GM19438 (cell line): ENCODE results near the gene RUSC2.
"Not testable (repeated sequence)": the region's sequence is repeated elsewhere in the genome, so short reads cannot be mapped to it uniquely, and the experiment has no call there.

Experiments used
- ATAC-seq: cut with Tn5 transposase; IDR thresholded peaks from one replicate; pipeline ENCODE4 v1.9.1; 2021; ENCODE audit warnings: low read depth; ENCODE audit not compliant: unreplicated experiment

RUSC2 gene

DNA sequence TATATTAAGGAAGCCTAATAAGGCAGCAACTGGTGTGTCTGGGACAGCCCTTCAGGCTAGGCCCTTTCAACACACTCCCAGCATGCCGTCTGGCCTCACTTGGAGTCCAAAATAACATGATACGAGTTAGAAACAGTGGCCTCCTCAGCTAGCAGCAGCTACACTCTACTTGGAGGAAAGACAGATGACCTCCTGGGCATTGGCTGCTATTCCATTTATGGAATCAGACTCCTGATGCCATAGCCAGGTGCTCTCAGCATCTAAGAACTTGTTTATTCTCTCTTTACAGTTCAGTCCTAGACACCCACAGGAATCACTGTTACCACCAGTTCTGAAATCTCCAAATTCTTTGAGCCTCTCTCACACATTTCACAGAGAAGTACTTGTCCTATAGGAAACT lies 31.8 kb downstream of the RUSC2 start:
- ATAC-seq: no peak

DNA sequence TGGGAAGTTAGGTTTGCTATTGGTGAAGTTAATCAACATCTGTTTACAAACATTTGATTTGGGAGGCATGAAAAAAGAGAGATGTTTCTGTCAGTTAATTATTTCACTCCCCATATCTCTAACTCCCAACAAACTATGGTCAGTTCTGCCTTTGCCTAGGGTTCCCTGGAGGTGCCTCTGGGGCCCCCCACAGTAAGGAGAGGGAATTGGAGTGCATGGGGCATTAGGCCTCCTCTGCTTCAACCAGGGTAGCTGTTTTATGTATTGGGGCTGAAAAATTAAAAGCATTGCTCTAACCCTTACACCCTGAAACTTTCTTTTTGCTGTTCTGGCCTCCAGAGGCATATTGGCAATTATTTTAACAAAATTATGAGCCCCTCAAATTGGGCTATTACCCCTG lies 32.3 kb downstream of the RUSC2 start:
- ATAC-seq: no peak

DNA sequence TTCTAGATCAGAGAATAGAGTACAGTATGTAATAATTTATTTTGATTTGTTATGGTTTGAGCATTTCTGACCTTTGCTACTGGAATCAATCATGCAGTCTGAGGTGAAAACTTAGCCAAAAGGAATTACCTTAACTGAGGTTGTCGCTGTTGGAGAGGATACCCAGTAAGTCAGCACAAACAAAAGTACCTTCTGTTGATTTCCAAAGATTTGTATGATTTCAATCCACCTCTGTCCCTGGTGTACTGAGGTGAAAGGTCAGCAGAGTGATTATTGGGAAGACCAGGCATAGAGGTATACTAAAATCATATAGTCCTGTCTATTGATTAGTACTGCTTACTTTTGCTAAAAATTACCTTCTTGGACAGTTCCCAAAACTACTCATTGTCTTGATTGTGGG lies 32.8 kb downstream of the RUSC2 start:
- no peak for ATAC-seq

DNA sequence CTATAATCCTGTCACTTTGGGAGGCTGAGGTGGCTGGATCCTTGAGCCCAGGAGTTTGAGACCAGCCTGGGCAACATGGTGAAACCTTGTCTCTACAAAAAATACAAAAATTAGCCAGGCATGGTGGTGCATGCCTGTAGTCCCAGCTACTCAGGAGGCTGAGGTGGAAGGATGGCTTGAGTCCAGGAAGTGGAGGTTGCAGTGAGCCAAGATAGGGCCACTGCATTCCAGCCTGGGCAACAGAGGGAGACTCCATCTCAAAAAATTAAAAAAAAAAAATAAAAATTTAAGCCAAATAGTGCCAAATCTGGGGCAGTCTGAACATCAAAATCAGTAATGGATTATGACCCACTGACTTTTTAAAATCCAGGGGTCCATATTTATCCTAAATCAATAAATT lies 33.6 kb downstream of the RUSC2 start:
- not testable (repeated sequence) for ATAC-seq

DNA sequence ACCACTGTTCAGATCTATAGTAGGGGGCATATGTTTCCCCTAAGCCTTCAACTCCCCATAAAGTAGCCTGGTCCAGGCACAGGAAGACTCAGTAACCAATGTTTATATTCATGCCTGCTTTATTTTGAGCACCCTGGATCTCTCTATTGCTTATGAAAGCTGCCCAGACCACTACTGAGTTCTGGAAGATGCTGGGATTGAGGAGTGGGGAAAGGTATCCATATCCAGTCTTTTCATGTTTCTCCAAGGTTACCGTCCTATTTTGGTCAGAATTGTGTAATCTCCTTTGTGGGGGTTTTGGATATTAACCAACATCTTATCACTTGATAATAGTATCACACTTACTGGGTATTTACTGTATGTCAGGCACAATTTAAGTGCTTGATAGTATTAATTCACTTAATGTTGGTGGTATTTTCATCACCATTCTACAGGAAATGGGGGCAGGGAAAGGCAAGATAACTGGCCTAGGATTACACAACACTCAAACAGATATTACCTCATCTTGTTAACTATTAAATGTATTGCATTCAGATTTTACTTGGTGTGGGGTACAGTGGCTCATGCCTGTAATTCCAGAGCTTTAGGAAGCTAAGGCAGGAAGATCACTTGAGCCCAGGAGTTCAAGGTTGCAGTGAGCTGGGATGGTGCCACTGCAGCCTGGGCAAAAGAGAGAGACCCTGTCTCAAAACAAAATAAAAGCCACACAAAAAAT lies 36.3 kb downstream of the RUSC2 start:
- ATAC-seq: no peak

DNA sequence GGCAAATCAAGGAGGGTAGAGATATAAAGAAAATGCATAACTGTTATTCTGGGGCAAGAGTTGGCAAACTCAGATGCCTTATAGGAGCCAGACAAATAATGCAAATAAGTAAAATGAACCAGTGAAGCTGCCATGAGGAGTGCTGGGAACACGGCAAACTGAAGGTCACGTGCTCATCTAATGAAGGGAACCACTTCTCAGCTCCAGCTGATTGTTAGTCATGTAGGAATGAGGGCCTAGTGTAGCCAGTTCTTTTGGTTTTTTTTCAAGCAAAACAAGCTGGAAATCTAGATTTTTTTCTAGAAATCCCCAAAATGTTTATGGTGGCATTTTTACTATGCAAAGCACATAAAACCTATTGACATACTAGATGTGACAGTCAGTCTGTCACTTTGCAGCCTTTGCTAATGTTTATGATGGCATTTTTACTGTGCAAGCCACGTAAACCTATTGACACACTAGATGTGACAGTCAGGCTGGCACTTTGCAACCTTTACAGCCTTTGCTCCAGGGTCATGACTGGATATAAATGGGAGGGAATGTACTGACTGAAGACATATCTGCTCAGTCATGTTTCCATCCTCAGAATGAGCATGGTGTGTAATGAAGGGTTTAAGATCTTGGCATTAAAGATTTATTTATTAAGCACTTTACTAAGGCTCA lies 39.4 kb downstream of the RUSC2 start:
- no peak for ATAC-seq

DNA sequence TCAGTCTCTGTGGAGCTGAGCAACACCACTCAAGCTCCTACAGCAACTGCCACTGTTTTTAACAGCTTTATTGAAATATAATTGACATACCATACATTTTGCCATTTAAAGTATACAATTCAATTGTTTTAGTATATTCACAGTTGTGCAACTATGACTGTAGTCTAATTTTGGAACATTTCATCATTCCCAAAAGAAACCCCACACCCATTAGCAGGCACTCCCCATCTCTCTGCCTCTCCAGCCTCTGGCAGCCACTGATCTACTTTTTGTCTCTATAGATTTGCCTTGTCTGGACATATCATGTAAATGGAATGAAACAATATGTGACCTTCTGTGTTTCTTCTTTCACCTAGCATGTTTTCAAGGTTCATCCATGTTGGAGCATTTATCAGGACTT lies 43.5 kb downstream of the RUSC2 start:
- ATAC-seq: no peak

DNA sequence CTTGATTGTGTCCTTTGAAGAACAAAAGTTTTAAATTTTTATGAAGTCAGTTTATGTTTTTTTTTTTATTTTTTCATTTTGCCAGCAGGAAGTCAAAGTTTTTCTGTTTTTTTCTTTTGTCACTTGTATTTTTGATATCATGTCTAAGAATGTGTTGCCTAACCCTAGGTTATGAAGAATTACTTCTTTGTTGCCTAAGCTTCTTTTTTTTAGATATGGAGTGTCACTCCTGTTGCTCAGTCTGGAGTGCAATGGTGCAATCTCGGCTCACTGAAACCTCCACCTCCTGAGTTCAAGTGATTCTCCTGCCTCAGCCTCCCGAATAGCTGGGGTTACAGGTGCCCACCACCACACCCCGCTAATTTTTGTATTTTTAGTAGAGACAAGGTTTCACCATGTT lies 45.0 kb downstream of the RUSC2 start:
- ATAC-seq: not testable (repeated sequence)

DNA sequence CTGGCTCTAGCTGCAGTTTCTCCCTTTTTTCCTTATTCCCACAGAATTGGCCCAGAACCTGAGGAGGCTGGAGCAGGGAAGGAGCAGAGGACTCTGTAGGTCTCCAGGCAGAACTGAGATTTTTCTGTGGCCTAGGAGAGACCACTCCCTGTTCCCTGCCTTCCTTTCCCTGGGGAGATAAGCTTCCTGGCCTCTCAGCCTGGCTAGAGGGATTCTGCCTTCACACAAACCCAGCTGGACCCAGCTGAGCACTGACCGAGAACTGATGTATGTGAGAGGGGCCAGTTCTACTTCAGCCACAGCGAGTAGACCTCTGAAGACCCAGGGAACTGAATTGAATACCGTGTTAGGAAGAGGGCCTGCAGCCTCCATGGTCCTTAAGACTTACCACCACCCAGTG lies 48.0 kb downstream of the RUSC2 start:
- no peak for ATAC-seq

DNA sequence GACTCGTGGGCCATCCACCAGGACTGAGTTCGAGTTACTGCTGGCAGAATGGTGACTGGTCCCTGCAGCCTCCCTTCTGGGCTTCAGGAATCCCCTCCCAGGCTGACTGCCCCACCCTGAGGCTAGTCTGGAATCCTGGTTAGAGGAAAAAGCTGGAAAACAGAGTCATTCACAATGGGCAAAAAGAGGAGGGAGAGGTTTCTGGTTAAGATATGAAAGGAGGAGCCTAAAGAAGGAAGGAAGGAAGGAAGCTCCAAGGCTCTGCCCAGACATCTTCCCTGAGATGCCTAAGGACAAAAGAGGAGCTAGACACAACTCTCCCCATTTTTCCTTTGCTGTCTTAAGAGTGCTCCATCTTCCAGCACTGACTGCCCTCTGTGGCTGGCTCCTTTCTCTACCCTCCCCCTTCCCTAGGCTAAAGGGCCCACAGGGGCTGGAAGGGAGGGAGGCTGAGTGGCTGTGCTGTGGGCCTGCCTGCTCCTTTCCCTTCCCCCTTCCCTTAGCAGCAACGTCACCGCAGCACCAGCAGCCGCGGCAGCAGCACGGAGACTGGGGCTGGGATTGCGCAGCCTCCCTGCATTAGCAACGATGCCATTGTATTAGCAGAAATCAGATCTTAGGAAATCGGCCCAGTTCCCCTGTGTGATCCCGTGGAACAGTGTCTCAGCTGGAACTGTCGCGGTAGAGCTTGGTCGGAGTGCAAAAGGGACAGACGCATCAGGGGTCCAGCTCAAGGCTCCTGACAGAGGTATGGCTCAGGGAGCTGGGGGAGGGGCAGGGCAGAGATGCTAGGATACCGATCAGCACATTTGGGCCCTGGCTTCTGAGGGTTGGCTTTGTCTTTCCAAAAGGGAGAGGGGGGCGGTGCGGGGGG lies 48.7 kb downstream of the RUSC2 start:
- ATAC-seq: no peak
